LNCaP clone FGC (cell line): ENCODE data around the gene PGS1.

ENCODE experiments used
- DNase-seq: peaks from one replicate; pipeline ENCODE4 v3.0.0-alpha.2; 2011; ENCODE audit warnings: low read depth
- H3K4me3 ChIP-seq: 2 replicates; pipeline ENCODE4 v1.5.1; 2011; ENCODE audit warnings: mild to moderate bottlenecking, low read depth, low read length, control low read depth
- TF ChIP-seq, protein P1 (sequence below): IDR thresholded peaks from 2 replicates; pipeline ENCODE4 v1.5.1; 2012; ENCODE audit warnings: mild to moderate bottlenecking; ENCODE audit not compliant: control insufficient read depth, insufficient read depth; ENCODE audit errors: extremely low read depth

PGS1 gene

DNA sequence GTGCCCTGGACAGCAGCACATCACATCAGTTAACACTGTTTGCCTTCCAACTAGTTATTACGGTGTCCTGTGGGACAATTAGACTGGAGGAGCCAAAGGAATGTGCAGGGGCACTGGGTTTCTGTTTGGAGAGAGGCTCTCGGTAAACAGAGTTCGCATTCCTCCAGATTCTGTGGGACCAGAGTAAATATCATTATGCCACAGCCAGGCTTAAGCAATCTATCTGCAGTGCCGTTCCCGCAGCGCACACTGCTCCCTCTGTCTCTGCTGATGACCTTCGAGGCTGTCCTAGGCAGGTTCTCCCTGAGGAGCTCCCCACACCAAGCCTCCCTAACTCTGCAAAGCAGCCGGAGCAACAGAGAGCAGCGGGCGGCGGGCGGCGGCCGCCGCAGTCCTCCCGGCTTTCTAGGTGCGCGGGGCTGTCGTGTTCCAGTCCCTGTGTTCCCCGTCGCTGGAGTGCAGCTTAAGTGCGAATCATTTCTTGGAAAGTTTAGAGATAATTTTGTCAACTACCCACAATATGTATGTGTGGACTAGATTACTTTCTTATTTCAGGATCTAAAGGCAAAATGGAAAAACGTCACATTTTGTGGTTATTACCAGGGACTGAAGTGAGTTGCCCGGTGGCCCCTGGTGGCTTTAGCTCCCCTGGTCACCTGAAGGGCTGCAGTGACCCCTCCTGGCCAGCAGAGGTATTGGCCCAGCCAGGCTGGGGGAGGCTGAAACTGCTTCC lies 43.3 kb downstream of the PGS1 start:
- TF ChIP-seq, protein P1, sequence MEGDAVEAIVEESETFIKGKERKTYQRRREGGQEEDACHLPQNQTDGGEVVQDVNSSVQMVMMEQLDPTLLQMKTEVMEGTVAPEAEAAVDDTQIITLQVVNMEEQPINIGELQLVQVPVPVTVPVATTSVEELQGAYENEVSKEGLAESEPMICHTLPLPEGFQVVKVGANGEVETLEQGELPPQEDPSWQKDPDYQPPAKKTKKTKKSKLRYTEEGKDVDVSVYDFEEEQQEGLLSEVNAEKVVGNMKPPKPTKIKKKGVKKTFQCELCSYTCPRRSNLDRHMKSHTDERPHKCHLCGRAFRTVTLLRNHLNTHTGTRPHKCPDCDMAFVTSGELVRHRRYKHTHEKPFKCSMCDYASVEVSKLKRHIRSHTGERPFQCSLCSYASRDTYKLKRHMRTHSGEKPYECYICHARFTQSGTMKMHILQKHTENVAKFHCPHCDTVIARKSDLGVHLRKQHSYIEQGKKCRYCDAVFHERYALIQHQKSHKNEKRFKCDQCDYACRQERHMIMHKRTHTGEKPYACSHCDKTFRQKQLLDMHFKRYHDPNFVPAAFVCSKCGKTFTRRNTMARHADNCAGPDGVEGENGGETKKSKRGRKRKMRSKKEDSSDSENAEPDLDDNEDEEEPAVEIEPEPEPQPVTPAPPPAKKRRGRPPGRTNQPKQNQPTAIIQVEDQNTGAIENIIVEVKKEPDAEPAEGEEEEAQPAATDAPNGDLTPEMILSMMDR, result peak; percentile 99
- no peak overlapping the region for H3K4me3 ChIP-seq
- no peak for DNase-seq

GRCh38 chr17:78422267-78422605 lies 43.8 kb downstream of the PGS1 start:
- no peak for DNase-seq
- no peak overlapping the region for H3K4me3 ChIP-seq
- TF ChIP-seq, protein P1, result no peak

DNA sequence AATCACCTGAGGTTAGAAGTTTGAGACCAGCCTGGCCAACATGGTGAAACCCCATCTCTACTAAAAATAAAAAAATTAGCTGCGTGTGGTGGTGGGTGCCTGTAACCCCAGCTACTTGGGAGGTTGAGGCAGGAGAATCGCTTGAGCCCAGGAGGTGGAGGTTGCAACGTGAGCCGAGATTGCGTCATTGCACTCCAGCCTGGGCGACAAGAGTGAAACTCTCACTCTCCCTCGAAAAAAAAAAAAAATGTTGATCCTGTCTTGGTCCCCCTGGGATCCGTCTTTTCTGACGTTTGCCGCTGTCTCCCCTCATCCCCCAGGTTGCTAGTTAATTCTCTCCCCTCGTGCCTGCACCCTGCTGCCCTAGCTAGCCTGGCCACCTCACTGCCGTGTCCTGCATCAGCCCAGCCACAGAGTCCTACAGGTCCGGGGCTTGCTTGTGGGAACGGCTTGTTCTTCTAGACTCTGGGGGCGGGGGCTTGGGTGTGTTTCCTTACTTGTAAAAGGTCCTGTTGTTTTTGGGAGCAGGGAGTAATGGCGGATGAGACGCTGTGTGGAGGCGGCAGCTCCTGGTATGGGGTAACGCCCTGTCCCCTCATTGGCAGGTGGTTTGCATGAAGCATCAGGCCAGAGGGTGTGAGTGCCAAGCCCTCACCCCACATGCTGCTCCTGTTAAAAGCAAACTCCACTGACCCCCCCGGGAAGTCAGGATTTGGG lies 44.6 kb downstream of the PGS1 start:
- DNase-seq, result no peak
- TF ChIP-seq, protein P1, result no peak
- no peak overlapping the region for H3K4me3 ChIP-seq

DNA sequence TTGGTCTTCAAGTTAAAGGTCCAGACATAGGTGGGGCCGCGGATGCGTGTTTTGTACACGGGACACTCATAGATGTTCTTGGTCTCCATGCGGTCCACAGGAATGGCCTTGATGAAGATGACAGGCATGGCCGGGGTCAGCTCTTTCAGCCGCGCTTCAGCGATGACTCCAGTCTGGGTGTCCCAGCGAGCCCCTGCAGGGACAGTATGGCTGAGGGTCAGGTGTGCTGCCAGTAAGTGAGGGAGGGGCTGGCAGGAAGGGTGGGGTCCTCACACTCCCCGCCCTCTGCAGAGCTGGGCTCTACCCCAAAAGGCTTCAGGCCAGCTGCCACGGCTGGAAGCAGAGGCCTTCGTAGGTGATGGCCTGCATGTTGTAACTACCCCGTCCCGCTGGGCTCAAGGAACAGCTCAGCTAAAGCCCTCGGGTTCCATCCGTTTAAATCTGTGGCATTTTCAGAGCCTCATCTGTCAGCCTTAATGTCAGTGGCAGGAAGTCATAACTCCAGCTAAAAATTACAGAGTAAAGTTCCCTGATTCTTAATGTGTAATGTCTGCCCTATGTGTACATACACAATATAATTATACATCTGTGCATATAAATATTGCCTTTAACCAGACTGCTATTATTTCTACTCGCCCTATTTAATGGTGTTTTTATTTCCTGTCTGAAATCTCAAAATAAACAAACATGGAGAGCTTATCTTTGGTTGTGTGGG lies 45.7 kb downstream of the PGS1 start:
- no peak overlapping the region for H3K4me3 ChIP-seq
- DNase-seq, result no peak
- TF ChIP-seq, protein P1, result no peak

- TF ChIP-seq, protein P1, result no peak
- no peak for DNase-seq
- no peak overlapping the region for H3K4me3 ChIP-seq
Measured at GRCh38 chr17:78425429-78425828, 47.0 kb downstream of the PGS1 start.

- H3K4me3 ChIP-seq, result no peak overlapping the region
- DNase-seq, result no peak
- TF ChIP-seq, protein P1, result no peak
Measured at GRCh38 chr17:78426293-78426879, 47.9 kb downstream of the PGS1 start.
